Measurements from ENCODE around the gene OR2AK2.

DNA sequence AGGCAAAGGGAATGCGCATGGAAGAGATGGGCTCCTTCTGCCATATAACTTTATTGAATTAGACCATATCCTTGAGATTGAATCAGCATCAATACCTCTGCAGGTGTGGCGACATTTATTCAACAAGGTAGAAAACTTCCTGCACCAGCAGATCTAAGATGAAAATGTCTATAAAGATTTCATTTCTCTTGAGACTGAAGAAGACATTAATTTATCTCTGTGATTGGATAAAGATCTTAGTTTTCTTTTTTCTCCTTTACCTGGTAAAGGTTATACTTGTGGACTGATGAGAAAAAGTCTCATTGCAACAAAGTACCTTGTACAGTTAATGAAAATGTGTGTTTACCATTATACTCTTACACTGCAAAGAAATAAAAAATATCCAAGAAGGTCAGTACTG lies 45.1 kb upstream of the OR2AK2 start, which contains the start of gene OR2T8:
- TF ChIP-seq, protein P1, sequence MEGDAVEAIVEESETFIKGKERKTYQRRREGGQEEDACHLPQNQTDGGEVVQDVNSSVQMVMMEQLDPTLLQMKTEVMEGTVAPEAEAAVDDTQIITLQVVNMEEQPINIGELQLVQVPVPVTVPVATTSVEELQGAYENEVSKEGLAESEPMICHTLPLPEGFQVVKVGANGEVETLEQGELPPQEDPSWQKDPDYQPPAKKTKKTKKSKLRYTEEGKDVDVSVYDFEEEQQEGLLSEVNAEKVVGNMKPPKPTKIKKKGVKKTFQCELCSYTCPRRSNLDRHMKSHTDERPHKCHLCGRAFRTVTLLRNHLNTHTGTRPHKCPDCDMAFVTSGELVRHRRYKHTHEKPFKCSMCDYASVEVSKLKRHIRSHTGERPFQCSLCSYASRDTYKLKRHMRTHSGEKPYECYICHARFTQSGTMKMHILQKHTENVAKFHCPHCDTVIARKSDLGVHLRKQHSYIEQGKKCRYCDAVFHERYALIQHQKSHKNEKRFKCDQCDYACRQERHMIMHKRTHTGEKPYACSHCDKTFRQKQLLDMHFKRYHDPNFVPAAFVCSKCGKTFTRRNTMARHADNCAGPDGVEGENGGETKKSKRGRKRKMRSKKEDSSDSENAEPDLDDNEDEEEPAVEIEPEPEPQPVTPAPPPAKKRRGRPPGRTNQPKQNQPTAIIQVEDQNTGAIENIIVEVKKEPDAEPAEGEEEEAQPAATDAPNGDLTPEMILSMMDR (IDR thresholded peaks at IDR 0.05; ENCODE audit: low read length) = no peak
- TF ChIP-seq EZH2 (optimal IDR thresholded peaks at IDR 0.05; ENCODE audit: low read depth, low read length) (no peak), EZH2phosphoT487 (IDR thresholded peaks at IDR 0.05; ENCODE audit: low read length) (no peak)
